ENCODE results near the gene YTHDF1. TPM values are rescaled to one million over a fixed set of nuclear protein-coding genes. Genes with fewer than 3 reads are reported as not detected.

The YTHDF1 gene
- total and polyA plus RNA-seq, 2 donors (not counting 1 experiment from before 2014, with no cell fraction given) = 25.3 to 40.5 TPM

DNA sequence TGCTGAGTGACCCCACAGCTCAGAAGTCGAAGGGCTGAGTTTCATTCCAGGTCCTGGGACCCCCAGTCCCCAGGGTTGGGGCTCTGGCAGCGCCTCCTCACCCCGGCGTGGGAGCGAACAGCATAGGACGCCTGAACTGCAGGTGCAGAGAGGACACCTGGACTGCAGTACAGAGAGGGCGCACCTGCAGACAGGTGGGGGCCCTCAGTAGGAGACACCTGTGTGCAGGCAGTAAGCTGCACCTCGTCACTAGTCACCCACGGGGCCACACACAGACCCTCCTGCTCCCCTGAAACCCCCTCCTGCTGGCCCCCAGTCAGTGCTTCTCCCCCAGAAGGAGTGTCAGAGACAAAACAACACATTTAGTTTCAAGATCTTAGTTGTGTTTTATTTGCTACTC is 46.9 kb upstream of the YTHDF1 start:
- ATAC-seq (ENCODE audit: low read depth) (no peak), DNase-seq (no peak)
- Histone ChIP-seq H3K36me3 (replicated peaks in 1 of 2; ENCODE audit: control extremely low read depth in 1 of 2, control insufficient read depth in 1 of 2, extremely low read depth in 1 of 2, insufficient read depth in 2 of 2, low read length in 1 of 2) (no peaks in the 10 kb centered on the region), H3K4me1 (ENCODE audit: control insufficient read depth in 2 of 2, insufficient read depth in 2 of 2, low read length in 2 of 2) (no peaks in the 10 kb centered on the region), H3K9me3 (ENCODE audit: control extremely low read depth in 1 of 3, control insufficient read depth in 2 of 3, insufficient read depth in 1 of 3, low read length in 2 of 3) (no peaks in the 10 kb centered on the region), H3K4me2 (replicated peaks; ENCODE audit: low read depth, low read length, poor library complexity, severe bottlenecking) (no peak overlapping the region), H2AFZ (ENCODE audit: insufficient read depth, low read depth, low read length, poor library complexity, severe bottlenecking) (no peak overlapping the region), H3K79me2 (ENCODE audit: control insufficient read depth, insufficient read depth, low read length) (no peaks in the 10 kb centered on the region), H3K27me3 (replicated peaks in 1 of 4; ENCODE audit: control extremely low read depth in 1 of 4, control insufficient read depth in 3 of 4, insufficient read depth in 4 of 4, low read length in 3 of 4) (peaks cover 0 to 20% (median 3%) of the 10 kb centered on the region in 4 experiments), H3K27ac (ENCODE audit: low read length in 2 of 2) (no peak overlapping the region), H3K9ac (ENCODE audit: low read length) (no peak overlapping the region), H3K4me3 (ENCODE audit: control extremely low read depth in 1 of 5, extremely low read depth in 1 of 5, insufficient read depth in 1 of 5, low read depth in 2 of 5, low read length in 4 of 5) (no peak overlapping the region), H4K20me1 (ENCODE audit: control insufficient read depth, insufficient read depth, low read length, poor library complexity, severe bottlenecking) (no peaks in the 10 kb centered on the region)
- CTCF ChIA-PET = no interaction called here
- H3K9me3 Mint-ChIP-seq (ENCODE audit: insufficient read depth) = no peaks in the 10 kb centered on the region
- no peak overlapping the region for H3K27ac Mint-ChIP-seq
- 80% methylated on average over 9 of the region's 9 CpGs for WGBS (ENCODE audit: insufficient coverage)
- H3K4me3 Mint-ChIP-seq = no peak overlapping the region
- no peaks in the 10 kb centered on the region for H3K4me1 Mint-ChIP-seq
- peaks cover 43% of the 10 kb centered on the region for H3K27me3 Mint-ChIP-seq
- POLR2A ChIA-PET = no interaction called here
- intact Hi-C loops (cut with micrococcal nuclease) = no loop called here
- TF ChIP-seq EZH2 (IDR thresholded peaks at IDR 0.05; ENCODE audit: borderline replicate concordance, insufficient read depth, low read depth, low read length, poor library complexity, severe bottlenecking) = no peak
- TF ChIP-seq, protein P1, sequence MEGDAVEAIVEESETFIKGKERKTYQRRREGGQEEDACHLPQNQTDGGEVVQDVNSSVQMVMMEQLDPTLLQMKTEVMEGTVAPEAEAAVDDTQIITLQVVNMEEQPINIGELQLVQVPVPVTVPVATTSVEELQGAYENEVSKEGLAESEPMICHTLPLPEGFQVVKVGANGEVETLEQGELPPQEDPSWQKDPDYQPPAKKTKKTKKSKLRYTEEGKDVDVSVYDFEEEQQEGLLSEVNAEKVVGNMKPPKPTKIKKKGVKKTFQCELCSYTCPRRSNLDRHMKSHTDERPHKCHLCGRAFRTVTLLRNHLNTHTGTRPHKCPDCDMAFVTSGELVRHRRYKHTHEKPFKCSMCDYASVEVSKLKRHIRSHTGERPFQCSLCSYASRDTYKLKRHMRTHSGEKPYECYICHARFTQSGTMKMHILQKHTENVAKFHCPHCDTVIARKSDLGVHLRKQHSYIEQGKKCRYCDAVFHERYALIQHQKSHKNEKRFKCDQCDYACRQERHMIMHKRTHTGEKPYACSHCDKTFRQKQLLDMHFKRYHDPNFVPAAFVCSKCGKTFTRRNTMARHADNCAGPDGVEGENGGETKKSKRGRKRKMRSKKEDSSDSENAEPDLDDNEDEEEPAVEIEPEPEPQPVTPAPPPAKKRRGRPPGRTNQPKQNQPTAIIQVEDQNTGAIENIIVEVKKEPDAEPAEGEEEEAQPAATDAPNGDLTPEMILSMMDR (IDR thresholded peaks at IDR 0.05) = no peak

DNA sequence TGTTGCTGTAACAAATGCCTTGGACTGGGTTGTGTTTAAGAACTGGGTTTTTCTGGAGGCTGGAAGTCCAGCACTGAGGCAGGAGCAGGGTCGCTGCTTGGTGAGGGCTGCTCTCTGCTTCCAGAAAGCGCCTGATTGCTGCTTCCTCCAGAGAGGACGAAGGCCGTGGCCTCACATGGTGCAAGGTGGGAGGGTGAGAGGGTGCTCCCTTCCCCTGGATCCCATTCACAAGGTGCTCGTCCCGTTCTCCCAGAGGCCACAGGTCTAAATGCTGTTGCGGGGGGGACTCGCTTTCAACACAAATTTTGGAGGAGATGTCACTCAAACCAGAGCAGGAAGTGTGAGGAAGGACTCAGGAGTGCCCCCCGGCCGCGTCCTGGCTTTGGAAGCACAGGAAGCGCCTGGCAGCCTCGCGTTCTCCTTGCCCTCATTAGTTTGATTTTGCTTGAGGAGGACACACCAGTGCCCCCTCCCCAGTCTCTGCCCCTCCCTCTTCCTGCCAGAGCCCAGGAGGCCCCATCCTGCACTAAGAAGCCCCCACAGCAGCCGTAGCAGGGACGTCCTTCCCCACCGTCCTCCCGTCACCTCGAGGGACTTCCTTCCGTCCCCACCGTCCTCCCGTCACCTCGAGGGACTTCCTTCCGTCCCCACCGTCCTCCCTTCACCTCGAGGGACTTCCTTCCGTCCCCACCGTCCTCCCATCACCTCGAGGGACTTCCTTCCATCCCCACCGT is 46.0 kb upstream of the YTHDF1 start:
- H2AFZ ChIP-seq (ENCODE audit: insufficient read depth, low read depth, low read length, poor library complexity, severe bottlenecking) = peak overlapping the region; percentile 38
- intact Hi-C loops (cut with micrococcal nuclease) = no loop called here
- H3K4me1 ChIP-seq (ENCODE audit: control insufficient read depth in 2 of 2, insufficient read depth in 2 of 2, low read length in 2 of 2) = no peaks in the 10 kb centered on the region
- H3K27ac ChIP-seq (ENCODE audit: low read length in 2 of 2) = no peak overlapping the region
- H3K9ac ChIP-seq (ENCODE audit: low read length) = no peak overlapping the region
- no peak for DNase-seq
- no peaks in the 10 kb centered on the region for H3K36me3 ChIP-seq (replicated peaks in 1 of 2; ENCODE audit: control extremely low read depth in 1 of 2, control insufficient read depth in 1 of 2, extremely low read depth in 1 of 2, insufficient read depth in 2 of 2, low read length in 1 of 2)
- peaks cover 0 to 23% (median 3%) of the 10 kb centered on the region in 4 experiments for H3K27me3 ChIP-seq (replicated peaks in 1 of 4; ENCODE audit: control extremely low read depth in 1 of 4, control insufficient read depth in 3 of 4, insufficient read depth in 4 of 4, low read length in 3 of 4)
- H3K27ac Mint-ChIP-seq = no peak overlapping the region
- H3K27me3 Mint-ChIP-seq = peaks cover 38% of the 10 kb centered on the region
- no peak overlapping the region for H3K4me2 ChIP-seq (replicated peaks; ENCODE audit: low read depth, low read length, poor library complexity, severe bottlenecking)
- ChIA-PET POLR2A (no interaction called here), CTCF (no interaction called here)
- H3K4me3 ChIP-seq (ENCODE audit: control extremely low read depth in 1 of 5, extremely low read depth in 1 of 5, insufficient read depth in 1 of 5, low read depth in 2 of 5, low read length in 4 of 5) = no peak overlapping the region
- WGBS (ENCODE audit: insufficient coverage) = 8% methylated on average over 28 of the region's 30 CpGs
- H3K4me3 Mint-ChIP-seq = no peak overlapping the region
- H3K4me1 Mint-ChIP-seq = no peaks in the 10 kb centered on the region
- H3K9me3 Mint-ChIP-seq (ENCODE audit: insufficient read depth) = no peaks in the 10 kb centered on the region
- ATAC-seq (ENCODE audit: low read depth) = no peak
- TF ChIP-seq, protein P1 (IDR thresholded peaks at IDR 0.05) = no peak
- no peaks in the 10 kb centered on the region for H3K79me2 ChIP-seq (ENCODE audit: control insufficient read depth, insufficient read depth, low read length)
- no peaks in the 10 kb centered on the region for H4K20me1 ChIP-seq (ENCODE audit: control insufficient read depth, insufficient read depth, low read length, poor library complexity, severe bottlenecking)
- H3K9me3 ChIP-seq (ENCODE audit: control extremely low read depth in 1 of 3, control insufficient read depth in 2 of 3, insufficient read depth in 1 of 3, low read length in 2 of 3) = no peaks in the 10 kb centered on the region
